Peyer's patch (tissue), 4 donors: Measurements from ENCODE around the gene SF3B4. TPM values are rescaled to one million over a fixed set of nuclear protein-coding genes. Genes with fewer than 3 reads are reported as not detected.
A peak's percentile ranks its signal among the peaks of the same experiment; 100 is the strongest.
"Not testable (repeated sequence)": the region's sequence is repeated elsewhere in the genome, so short reads cannot be mapped to it uniquely, and the experiment has no call there.

Experiments
- DNase-seq, 3 donors: peaks; one replicate each; pipeline ENCODE4 v3.0.0-alpha.2; 2017 to 2019
- H3K27ac ChIP-seq, 4 donors: fragments of 200-600 bp; sonication (generic); one replicate each; pipeline ENCODE4 v1.5.1; 2016 to 2019
- H3K27me3 ChIP-seq, 2 donors: fragments of 200-600 bp; sonication (generic); one replicate each; pipeline ENCODE4 v1.5.1; 2019
- H3K36me3 ChIP-seq, 3 donors: fragments of 200-600 bp; sonication (generic); one replicate each; pipeline ENCODE4 v1.5.1; 2016 to 2019
- H3K4me1 ChIP-seq, 4 donors: fragments of 200-600 bp; sonication (generic); one replicate each; pipeline ENCODE4 v1.5.1; 2016 to 2019
- H3K4me3 ChIP-seq, 4 donors: fragments of 200-600 bp; sonication (generic); 1 replicate in 3 of 4; 2 replicates in 1 of 4; pipeline ENCODE4 v1.5.1; 2016 to 2019; ENCODE audit warnings: mild to moderate bottlenecking in 1 of 4
- H3K9me3 ChIP-seq, 4 donors: fragments of 200-600 bp; sonication (generic); one replicate each; pipeline ENCODE4 v1.5.1; 2016 to 2019; ENCODE audit warnings: mild to moderate bottlenecking in 1 of 4
- POLR2A ChIP-seq, 2 donors: fragments of 450-650 bp; IDR thresholded peaks; one replicate each; pipeline ENCODE4 v1.5.1; 2017; ENCODE audit warnings: antibody characterized with exemption in 2 of 2, mild to moderate bottlenecking in 2 of 2, moderate library complexity in 2 of 2
- total RNA-seq, 4 donors: library from RNA; depleted of rRNA; stranded (reverse); fragments of >200 nt; gene quantifications; one replicate each; pipeline ENCODE4 v1.1.0, GENCODE V29; 2016
- TF ChIP-seq, protein P1 (sequence below), 6 experiments: fragments of 450-650 bp in 4 of 6; fragments of 200-600 bp in 2 of 6; sonication (generic) in 1 of 6; IDR thresholded peaks; one replicate each; pipeline ENCODE4 v1.5.1; 2017 to 2019; ENCODE audit warnings: antibody characterized with exemption in 6 of 6, mild to moderate bottlenecking in 3 of 6, moderate library complexity in 1 of 6

The SF3B4 gene
- total RNA-seq, 4 donors from 2014 or later = 21.0 to 32.2 (median 28.2) TPM

DNA sequence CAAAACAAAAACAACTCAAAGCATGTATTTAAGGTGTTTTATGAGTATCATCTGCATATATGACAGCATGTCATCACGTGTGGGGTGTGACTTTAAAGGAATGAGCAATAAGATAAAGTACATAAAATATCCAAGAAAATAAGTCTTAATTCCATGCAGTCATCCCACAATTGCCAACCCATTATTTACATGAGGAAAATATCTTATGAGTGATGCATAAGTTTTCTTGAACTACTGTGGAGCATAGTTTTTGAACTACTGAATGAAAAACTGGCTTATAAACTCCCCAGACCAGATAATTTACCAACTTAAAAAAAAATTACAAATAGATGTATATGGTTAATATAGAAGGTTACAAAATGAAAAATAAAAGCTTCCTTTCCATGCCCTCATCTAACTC, 38.8 kb upstream of the SF3B4 start:
- no peak for TF ChIP-seq POLR2A (IDR thresholded peaks at IDR 0.05)
- TF ChIP-seq, protein P1, sequence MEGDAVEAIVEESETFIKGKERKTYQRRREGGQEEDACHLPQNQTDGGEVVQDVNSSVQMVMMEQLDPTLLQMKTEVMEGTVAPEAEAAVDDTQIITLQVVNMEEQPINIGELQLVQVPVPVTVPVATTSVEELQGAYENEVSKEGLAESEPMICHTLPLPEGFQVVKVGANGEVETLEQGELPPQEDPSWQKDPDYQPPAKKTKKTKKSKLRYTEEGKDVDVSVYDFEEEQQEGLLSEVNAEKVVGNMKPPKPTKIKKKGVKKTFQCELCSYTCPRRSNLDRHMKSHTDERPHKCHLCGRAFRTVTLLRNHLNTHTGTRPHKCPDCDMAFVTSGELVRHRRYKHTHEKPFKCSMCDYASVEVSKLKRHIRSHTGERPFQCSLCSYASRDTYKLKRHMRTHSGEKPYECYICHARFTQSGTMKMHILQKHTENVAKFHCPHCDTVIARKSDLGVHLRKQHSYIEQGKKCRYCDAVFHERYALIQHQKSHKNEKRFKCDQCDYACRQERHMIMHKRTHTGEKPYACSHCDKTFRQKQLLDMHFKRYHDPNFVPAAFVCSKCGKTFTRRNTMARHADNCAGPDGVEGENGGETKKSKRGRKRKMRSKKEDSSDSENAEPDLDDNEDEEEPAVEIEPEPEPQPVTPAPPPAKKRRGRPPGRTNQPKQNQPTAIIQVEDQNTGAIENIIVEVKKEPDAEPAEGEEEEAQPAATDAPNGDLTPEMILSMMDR (IDR thresholded peaks at IDR 0.05) = no peak
- no peak for DNase-seq
- Histone ChIP-seq H3K36me3 (peaks cover 0 to 80% (median 0%) of the 10 kb centered on the region in 3 donors), H3K4me3 (no peak overlapping the region), H3K27ac (no peak overlapping the region), H3K27me3 (no peaks in the 10 kb centered on the region), H3K9me3 (no peaks in the 10 kb centered on the region), H3K4me1 (peaks cover 0 to 9% (median 0%) of the 10 kb centered on the region in 4 donors)

DNA sequence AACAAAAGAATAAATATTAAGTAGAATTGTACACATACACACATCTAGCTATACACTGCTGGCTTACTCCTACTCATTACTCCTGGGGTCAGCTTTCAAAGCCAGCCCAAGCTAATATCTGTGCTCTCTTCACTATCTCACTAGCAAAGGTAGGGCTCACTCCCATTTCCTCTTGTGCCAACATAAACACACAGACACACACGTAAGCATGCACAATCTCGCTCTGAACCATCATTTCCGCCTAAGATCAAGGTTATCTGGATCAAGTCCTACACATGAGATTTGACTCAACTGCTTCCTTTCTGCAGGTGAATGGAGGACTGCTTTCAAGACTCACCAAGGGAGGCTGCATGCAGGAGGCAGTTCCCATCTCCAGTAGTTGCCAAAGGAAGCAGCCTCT, 37.8 kb upstream of the SF3B4 start:
- DNase-seq = no peak
- H3K9me3 ChIP-seq = no peaks in the 10 kb centered on the region
- H3K27ac ChIP-seq = no peak overlapping the region
- no peak overlapping the region for H3K4me3 ChIP-seq
- H3K36me3 ChIP-seq = peaks cover 0 to 75% (median 0%) of the 10 kb centered on the region in 3 donors
- TF ChIP-seq, protein P1 (IDR thresholded peaks at IDR 0.05) = no peak
- TF ChIP-seq POLR2A (IDR thresholded peaks at IDR 0.05) = no peak
- H3K4me1 ChIP-seq = peaks cover 0 to 9% (median 0%) of the 10 kb centered on the region in 4 donors
- no peaks in the 10 kb centered on the region for H3K27me3 ChIP-seq

DNA sequence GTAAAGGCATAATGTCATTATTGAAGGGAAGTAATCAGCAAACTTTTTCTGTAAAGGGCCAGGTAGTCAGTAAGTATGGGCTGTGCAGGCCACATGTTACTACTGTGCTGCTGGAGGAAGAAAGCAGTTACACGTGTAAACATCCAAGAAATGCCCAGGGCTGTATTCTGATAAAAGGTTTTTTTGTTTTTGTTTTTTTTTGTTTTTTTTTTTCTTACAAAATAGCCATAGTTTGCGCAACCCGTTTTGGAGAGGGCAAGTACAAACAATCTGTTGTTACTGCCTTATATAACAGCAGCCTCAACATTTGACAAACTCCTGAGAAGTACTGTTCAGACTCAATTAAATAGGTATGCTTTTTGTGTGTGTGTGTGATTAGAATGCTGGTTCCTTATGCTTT, 35.8 kb upstream of the SF3B4 start:
- Histone ChIP-seq H3K9me3 (no peaks in the 10 kb centered on the region), H3K27ac (no peak overlapping the region), H3K4me1 (peaks cover 0 to 9% (median 0%) of the 10 kb centered on the region in 4 donors), H3K36me3 (peaks cover 0 to 72% (median 0%) of the 10 kb centered on the region in 3 donors), H3K4me3 (no peak overlapping the region), H3K27me3 (no peaks in the 10 kb centered on the region)
- no peak for DNase-seq
- TF ChIP-seq POLR2A (IDR thresholded peaks at IDR 0.05) = no peak
- TF ChIP-seq, protein P1 (IDR thresholded peaks at IDR 0.05) = no peak

DNA sequence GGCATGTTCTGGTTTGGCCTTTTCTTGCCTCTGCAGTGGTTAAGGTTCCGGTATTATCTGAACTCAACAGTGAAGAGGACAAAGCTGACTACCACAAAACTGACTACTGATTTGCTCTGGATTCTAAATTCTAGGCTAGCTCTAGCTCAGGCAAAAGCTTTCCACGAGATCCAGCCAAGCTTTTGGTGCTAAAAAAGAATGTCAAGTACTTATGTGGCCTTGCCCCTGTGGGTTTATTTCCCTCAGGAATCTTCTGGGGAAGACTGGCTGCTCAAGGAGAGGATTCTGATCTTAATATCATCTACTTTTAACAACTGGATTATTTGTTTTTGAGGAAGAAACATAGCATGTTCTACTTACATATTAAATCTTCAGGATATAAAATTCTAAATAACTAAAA, 35.1 kb upstream of the SF3B4 start:
- Histone ChIP-seq H3K9me3 (no peaks in the 10 kb centered on the region), H3K27me3 (no peaks in the 10 kb centered on the region), H3K4me1 (peaks cover 0 to 9% (median 0%) of the 10 kb centered on the region in 4 donors), H3K4me3 (no peak overlapping the region), H3K36me3 (peaks cover 0 to 73% (median 0%) of the 10 kb centered on the region in 3 donors), H3K27ac (peak overlapping the region in 2 of 4 donors; percentile 13 to 50)
- no peak for TF ChIP-seq POLR2A (IDR thresholded peaks at IDR 0.05)
- TF ChIP-seq, protein P1 (IDR thresholded peaks at IDR 0.05) = no peak
- DNase-seq = no peak

DNA sequence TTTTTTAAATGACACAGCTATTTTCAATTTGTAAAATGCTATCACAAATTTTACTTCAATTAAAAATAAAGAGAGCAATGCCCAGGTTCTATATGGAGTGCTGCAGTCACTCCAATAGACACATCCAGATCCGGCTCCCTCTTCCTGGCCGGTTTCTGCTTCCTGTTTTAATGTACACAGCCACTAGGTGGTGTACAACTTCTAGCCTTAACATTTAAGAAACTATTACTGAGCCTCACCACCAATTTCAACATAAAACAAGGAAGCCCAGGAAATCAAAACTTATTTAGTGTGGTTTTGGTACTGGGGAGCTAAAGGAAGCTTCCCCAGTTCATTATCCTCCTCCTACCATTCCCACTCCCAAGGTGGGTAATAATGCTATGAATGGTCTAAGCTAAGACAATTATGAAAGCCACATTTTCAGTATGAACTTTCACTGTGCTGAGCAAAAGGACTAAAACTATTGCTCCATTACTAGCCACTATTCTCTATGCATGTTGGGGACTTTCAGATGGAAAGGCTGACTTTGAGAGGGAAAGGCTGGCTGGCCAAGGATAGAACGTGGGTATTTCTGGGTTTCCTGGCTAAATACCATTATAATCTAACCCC, 34.5 kb upstream of the SF3B4 start:
- peaks cover 0 to 9% (median 0%) of the 10 kb centered on the region in 4 donors for H3K4me1 ChIP-seq
- no peak overlapping the region for H3K4me3 ChIP-seq
- H3K27ac ChIP-seq = peak overlapping the region in 2 of 4 donors; percentile 13 to 50
- TF ChIP-seq POLR2A (IDR thresholded peaks at IDR 0.05) = no peak
- TF ChIP-seq, protein P1 (IDR thresholded peaks at IDR 0.05) = peak; percentile 46 to 94 (median 86)
- peak in 2 of 3 donors; percentile 31 to 75 for DNase-seq
- peaks cover 0 to 72% (median 0%) of the 10 kb centered on the region in 3 donors for H3K36me3 ChIP-seq
- H3K27me3 ChIP-seq = no peaks in the 10 kb centered on the region
- H3K9me3 ChIP-seq = no peaks in the 10 kb centered on the region

DNA sequence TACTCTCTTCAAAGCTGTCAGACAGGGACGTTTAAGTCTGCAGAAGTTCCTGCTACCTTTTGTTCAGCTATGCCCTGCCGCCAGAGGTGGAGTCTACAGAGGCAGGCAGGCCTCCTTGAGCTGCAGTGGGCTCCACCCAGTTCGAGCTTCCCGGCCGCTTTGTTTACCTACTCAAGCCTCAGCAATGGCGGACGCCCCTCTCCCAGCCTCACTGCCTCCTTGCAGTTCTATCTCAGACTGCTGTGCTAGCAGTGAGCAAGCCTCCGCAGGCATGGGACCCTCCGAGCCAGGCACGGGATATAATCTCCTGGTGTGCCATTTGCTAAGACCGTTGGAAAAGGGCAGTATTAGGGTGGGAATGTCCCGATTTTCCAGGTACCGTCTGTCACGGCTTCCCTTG, 29.9 kb upstream of the SF3B4 start:
- not testable (repeated sequence) for H3K9me3 ChIP-seq, H3K4me3 ChIP-seq, H3K27me3 ChIP-seq, DNase-seq, H3K4me1 ChIP-seq, H3K27ac ChIP-seq
- H3K36me3 ChIP-seq = peaks cover 0 to 34% (median 0%) of the 10 kb centered on the region in 3 donors
